ENCODE results near the gene C4orf54.

C4orf54 gene

GRCh38 chr4:99617374-99617773 lies 40.3 kb downstream of the C4orf54 start:
- DNase-seq: no peak

DNA sequence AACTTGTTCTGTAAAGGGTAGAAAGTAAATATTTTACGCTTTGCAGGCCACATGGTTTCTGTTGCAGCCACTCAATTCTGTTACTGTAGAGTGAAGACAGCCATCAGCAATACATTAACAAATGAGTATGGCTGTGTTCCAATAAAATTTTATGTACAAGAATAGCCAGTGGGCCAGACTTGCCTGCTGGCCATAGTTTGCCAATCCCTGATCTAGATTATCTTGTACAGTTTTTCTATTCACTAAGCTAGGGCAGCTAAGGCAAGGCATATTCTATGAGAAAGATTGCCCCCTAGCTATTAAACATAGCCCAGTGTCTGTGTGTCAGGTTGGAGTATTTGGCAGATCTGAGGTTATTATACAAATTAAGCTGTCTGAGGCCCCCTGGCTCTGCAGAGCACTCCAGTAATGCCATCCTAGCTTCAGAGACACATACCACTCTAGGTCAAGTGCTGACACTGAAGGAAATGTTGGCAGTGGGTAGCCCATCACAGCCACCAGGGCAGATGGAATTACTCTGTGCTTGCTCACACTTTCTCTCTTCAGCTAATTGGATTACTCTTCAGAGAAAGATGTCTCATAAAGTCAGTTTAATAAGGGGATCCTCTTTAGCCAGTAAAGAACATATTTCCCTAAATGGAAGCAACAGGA lies 42.3 kb downstream of the C4orf54 start:
- DNase-seq: peak; percentile 81 to 93

DNA sequence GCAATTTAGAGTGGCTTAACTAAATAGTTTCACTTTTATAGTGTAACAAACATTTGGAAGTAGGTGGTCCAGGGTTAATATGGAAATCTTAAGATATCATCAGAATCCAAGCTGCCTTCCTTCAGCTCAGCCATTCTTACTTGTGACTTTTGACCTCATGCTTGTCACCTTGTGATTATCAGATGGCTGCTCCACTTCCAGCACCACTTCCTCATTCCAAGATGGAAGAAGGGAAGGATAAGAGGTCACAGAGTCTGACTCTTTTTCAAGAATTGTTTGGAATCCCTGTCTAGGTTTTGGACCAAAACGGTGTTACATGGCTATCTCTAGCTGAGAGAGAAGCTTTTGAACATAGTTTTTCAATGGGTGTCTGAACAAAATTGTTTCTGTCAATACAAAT lies 43.1 kb downstream of the C4orf54 start:
- no peak for DNase-seq

DNA sequence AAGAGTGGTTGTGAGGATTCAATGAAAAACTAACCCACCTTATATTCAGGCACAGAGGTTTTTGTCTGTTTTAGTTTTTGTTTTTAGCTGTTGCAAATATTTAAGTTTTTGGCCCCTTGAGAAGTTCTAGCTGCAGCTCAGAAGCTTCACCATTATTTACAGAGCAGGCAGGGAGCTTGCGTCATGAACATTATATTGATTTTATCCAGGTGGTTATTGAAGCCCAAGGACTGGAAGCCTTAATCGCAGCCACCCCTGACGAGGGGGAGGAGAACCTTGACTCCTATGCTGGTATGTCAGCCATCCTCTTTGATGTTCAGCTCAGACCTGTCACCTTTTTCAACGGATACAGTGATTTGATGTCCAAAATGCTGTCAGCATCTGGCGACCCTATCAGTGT lies 44.9 kb downstream of the C4orf54 start:
- no peak for DNase-seq

GRCh38 chr4:99612281-99612680 lies 45.3 kb downstream of the C4orf54 start:
- no peak for DNase-seq

GRCh38 chr4:99610605-99611175 lies 46.9 kb downstream of the C4orf54 start:
- DNase-seq: no peak

DNA sequence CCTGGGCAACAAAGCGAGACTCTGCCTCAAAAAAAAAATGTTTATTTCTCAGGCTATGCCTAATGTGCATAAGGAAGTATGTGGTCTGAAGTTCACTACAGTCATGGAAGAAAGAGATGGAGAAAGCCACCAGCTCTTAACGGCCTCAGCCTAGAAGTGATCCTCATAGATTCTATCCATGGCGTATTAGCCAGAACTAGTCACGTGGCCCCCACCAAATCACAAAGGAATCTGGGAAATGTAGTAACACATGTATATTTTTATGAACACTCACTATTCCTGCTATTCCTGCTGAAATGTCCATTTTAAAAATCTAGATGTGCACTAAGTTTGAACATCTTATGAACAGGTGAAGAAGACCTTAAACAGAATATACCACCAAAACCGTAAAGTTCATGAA lies 49.2 kb downstream of the C4orf54 start:
- DNase-seq: no peak
